GM18951 (cell line): ENCODE data around the gene FOXN3.

Experiments used
- POLR2A ChIP-seq: IDR thresholded peaks from 4 replicates; pipeline ENCODE4 v1.6.1; 2011; ENCODE audit warnings: mild to moderate bottlenecking; ENCODE audit not compliant: insufficient read length, insufficient read depth; ENCODE audit errors: extremely low read depth
- in situ Hi-C: fragments of 300-500 bp; cut with MboI; formaldehyde crosslinking; loops from one replicate; pipeline ENCODE4 v1.12.0; 2022; ENCODE audit warnings: low sequenced_read_pairs, mixed read lengths, inconsistent platforms; ENCODE audit not compliant: unreplicated experiment

The FOXN3 gene

DNA sequence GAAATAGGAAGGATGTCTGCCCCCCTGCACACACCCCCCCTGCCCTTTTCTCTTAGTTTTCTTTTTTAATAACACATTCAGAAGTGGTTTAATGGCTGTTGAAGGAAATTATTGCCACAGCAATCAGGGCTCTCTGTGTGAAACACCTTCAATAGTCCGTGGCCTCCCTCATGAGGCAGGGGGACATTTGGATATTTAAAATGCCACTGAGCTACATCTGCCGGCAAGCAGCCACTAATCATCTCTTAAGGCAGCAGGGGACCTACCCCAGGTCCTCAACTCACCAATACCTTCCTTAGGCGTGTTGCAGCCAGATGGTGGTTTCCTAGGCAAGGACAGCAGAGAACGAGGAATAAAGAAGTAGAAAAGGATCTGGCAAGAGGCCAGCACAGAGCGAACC lies 309.4 kb downstream of the FOXN3 start:
- in situ Hi-C loops, result no loop called here
- TF ChIP-seq POLR2A, result no peak
